Fibroblast of lung (primary cell): ENCODE data around the gene HDAC4. TPM values are rescaled to one million over a fixed set of nuclear protein-coding genes. Genes with fewer than 3 reads are reported as not detected.

ENCODE experiments used
- DNase-seq, 2 donors: peaks; one replicate each; pipeline versions ENCODE4 v3.0.0 to v3.0.0-alpha.2; 2010; ENCODE audit warnings: low read depth in 2 of 2
- H2AFZ ChIP-seq: 2 replicates; pipeline ENCODE4 v1.5.1; 2012; ENCODE audit warnings: low read length, control low read depth, inconsistent platforms
- H3K27ac ChIP-seq: 2 replicates; pipeline ENCODE4 v1.5.1; 2011; ENCODE audit warnings: low read length, control low read depth; ENCODE audit not compliant: insufficient read depth
- H3K27me3 ChIP-seq: 2 replicates; pipeline ENCODE4 v1.5.1; 2011; ENCODE audit warnings: mild to moderate bottlenecking, low read length; ENCODE audit not compliant: control insufficient read depth, insufficient read depth
- H3K36me3 ChIP-seq: 2 replicates; pipeline ENCODE4 v1.5.1; 2011; ENCODE audit warnings: low read length; ENCODE audit not compliant: control insufficient read depth, insufficient read depth
- H3K4me1 ChIP-seq: 2 replicates; pipeline ENCODE4 v1.5.1; 2011; ENCODE audit warnings: low read length; ENCODE audit not compliant: control insufficient read depth, insufficient read depth; ENCODE audit errors: extremely low read depth
- H3K4me2 ChIP-seq: 2 replicates; pipeline ENCODE4 v1.5.1; 2011; ENCODE audit warnings: low read length, control low read depth; ENCODE audit not compliant: insufficient read depth; ENCODE audit errors: extremely low read depth
- H3K4me3 ChIP-seq, 4 experiments: fragments of 200-600 bp in 1 of 4; sonication (generic) in 1 of 4; replicated peaks in 1 of 4; 2 replicates each; pipeline ENCODE4 v1.5.1; 2011 to 2016; ENCODE audit warnings: low read length in 4 of 4, low read depth in 3 of 4, mild to moderate bottlenecking in 3 of 4, control low read depth in 2 of 4, inconsistent platforms in 1 of 4, mixed read lengths in 1 of 4; ENCODE audit not compliant: insufficient read depth in 1 of 4; ENCODE audit errors: control extremely low read depth in 1 of 4
- H3K79me2 ChIP-seq: 2 replicates; pipeline ENCODE4 v1.5.1; 2012; ENCODE audit warnings: mild to moderate bottlenecking, low read length, inconsistent platforms; ENCODE audit not compliant: control insufficient read depth, insufficient read depth
- H3K9ac ChIP-seq: 2 replicates; pipeline ENCODE4 v1.5.1; 2011; ENCODE audit warnings: mild to moderate bottlenecking, low read length, control low read depth; ENCODE audit not compliant: insufficient read depth
- H3K9me3 ChIP-seq: 2 replicates; pipeline ENCODE4 v1.5.1; 2012; ENCODE audit warnings: low read depth, low read length; ENCODE audit not compliant: control insufficient read depth, insufficient read depth
- H4K20me1 ChIP-seq: 2 replicates; pipeline ENCODE4 v1.5.1; 2011; ENCODE audit warnings: low read length; ENCODE audit not compliant: control insufficient read depth, insufficient read depth; ENCODE audit errors: extremely low read depth
- CTCF ChIP-seq, 2 donors: IDR thresholded peaks in 1 of 2; conservative IDR thresholded peaks in 1 of 2; 1 replicate in 1 of 2; 2 replicates in 1 of 2; pipeline ENCODE4 v1.5.1; 2011 to 2012; ENCODE audit warnings: low read length in 2 of 2, control low read depth in 1 of 2, inconsistent platforms in 1 of 2, low read depth in 1 of 2, mild to moderate bottlenecking in 1 of 2
- EZH2 ChIP-seq: IDR thresholded peaks from 2 replicates; pipeline ENCODE4 v1.5.1; 2012; ENCODE audit warnings: low read length, control low read depth, mild to moderate bottlenecking; ENCODE audit errors: missing control alignments
- polyA plus RNA-seq, 2 donors: library from polyadenylated mRNA; depleted of rRNA in 1 of 2; stranded (reverse) in 1 of 2; unstranded in 1 of 2; fragments of >200 nt; gene quantifications; 2 replicates each; pipeline ENCODE4 v1.2.1, GENCODE V29; 2011 to 2012; ENCODE audit warnings: missing spikeins in 1 of 2
- total RNA-seq: library from RNA; depleted of rRNA; stranded (reverse); fragments of >200 nt; gene quantifications from 2 replicates; pipeline ENCODE4 v1.2.1, GENCODE V29; 2014

The HDAC4 gene
- total and polyA plus RNA-seq, 2 donors (not counting 1 experiment from before 2014, with no cell fraction given): 7.4 to 19.8 TPM

GRCh38 chr2:239318790-239319661, 81.8 kb downstream of the HDAC4 start:
- TF ChIP-seq EZH2: no peak
- TF ChIP-seq CTCF (conservative IDR thresholded peaks at IDR 0.05 in 1 of 2, IDR thresholded peaks at IDR 0.05 in 1 of 2; ENCODE audit: low read depth in 1 of 2, low read length in 2 of 2): no peak
- no peak overlapping the region for H3K9ac ChIP-seq
- no peaks in the 10 kb centered on the region for H3K4me1 ChIP-seq

GRCh38 chr2:239318151-239318611, 82.6 kb downstream of the HDAC4 start:
- TF ChIP-seq CTCF (conservative IDR thresholded peaks at IDR 0.05 in 1 of 2, IDR thresholded peaks at IDR 0.05 in 1 of 2; ENCODE audit: low read depth in 1 of 2, low read length in 2 of 2) (no peak), EZH2 (no peak)
- H2AFZ ChIP-seq: no peak overlapping the region

More at GRCh38 chr2:239318790-239319661, 81.8 kb downstream of the HDAC4 start:
- peak in 1 of 2 donors; percentile 60 for DNase-seq
- H3K27ac ChIP-seq: peak overlapping the region; percentile 26
- peak overlapping the region; percentile 68 for H3K4me2 ChIP-seq
- no peak overlapping the region for H2AFZ ChIP-seq
- H3K4me3 ChIP-seq: peak overlapping the region in 2 of 4 experiments; percentile 5 to 38
- peaks cover 6% of the 10 kb centered on the region for H3K79me2 ChIP-seq
- no peaks in the 10 kb centered on the region for H3K9me3 ChIP-seq
- no peaks in the 10 kb centered on the region for H4K20me1 ChIP-seq
- H3K36me3 ChIP-seq: no peaks in the 10 kb centered on the region
- H3K27me3 ChIP-seq: no peaks in the 10 kb centered on the region

GRCh38 chr2:239316562-239317465, 84.0 kb downstream of the HDAC4 start:
- Histone ChIP-seq H3K9ac (peak overlapping the region; percentile 18), H3K9me3 (no peaks in the 10 kb centered on the region), H3K4me3 (peak overlapping the region; percentile 11 to 41 (median 24))

More at GRCh38 chr2:239318151-239318611, 82.6 kb downstream of the HDAC4 start:
- Histone ChIP-seq H3K9ac (no peak overlapping the region), H3K4me3 (no peak overlapping the region), H4K20me1 (no peaks in the 10 kb centered on the region), H3K79me2 (peaks cover 6% of the 10 kb centered on the region), H3K4me1 (no peaks in the 10 kb centered on the region), H3K36me3 (no peaks in the 10 kb centered on the region), H3K27me3 (no peaks in the 10 kb centered on the region), H3K27ac (no peak overlapping the region), H3K9me3 (no peaks in the 10 kb centered on the region), H3K4me2 (peak overlapping the region; percentile 15)
- no peak for DNase-seq

More at GRCh38 chr2:239316562-239317465, 84.0 kb downstream of the HDAC4 start:
- Histone ChIP-seq H3K36me3 (no peaks in the 10 kb centered on the region), H3K79me2 (peaks cover 6% of the 10 kb centered on the region), H4K20me1 (no peaks in the 10 kb centered on the region), H3K4me1 (no peaks in the 10 kb centered on the region), H3K4me2 (peak overlapping the region; percentile 91), H3K27me3 (no peaks in the 10 kb centered on the region), H3K27ac (peak overlapping the region; percentile 76), H2AFZ (peak overlapping the region; percentile 47)
- DNase-seq: peak; percentile 70 to 71
- TF ChIP-seq EZH2: no peak
- no peak for TF ChIP-seq CTCF (conservative IDR thresholded peaks at IDR 0.05 in 1 of 2, IDR thresholded peaks at IDR 0.05 in 1 of 2; ENCODE audit: low read depth in 1 of 2, low read length in 2 of 2)
